Neuronal stem cell (in vitro differentiated cells): ENCODE data around the gene GRID1.

ENCODE experiments used
- DNase-seq: peaks from one replicate; pipeline ENCODE4 v3.0.0-alpha.2; 2013; ENCODE audit warnings: low spot score
- H2AFZ ChIP-seq: one replicate; pipeline ENCODE4 v1.6.1; 2013; ENCODE audit warnings: mild to moderate bottlenecking, low read length, inconsistent platforms
- H2AK5ac ChIP-seq: 2 replicates; pipeline ENCODE4 v1.6.1; 2013; ENCODE audit warnings: low read depth, mild to moderate bottlenecking, inconsistent platforms, low read length, moderate library complexity, mixed read lengths
- H2BK120ac ChIP-seq: 2 replicates; pipeline ENCODE4 v1.6.1; 2013; ENCODE audit warnings: low read depth, mild to moderate bottlenecking, inconsistent platforms, low read length, moderate library complexity, mixed read lengths
- H2BK12ac ChIP-seq: one replicate; pipeline ENCODE4 v1.6.1; 2013; ENCODE audit warnings: low read length, inconsistent platforms
- H2BK15ac ChIP-seq: 2 replicates; pipeline ENCODE4 v1.6.1; 2013; ENCODE audit warnings: mild to moderate bottlenecking, low read length, inconsistent platforms, mixed read lengths
- H2BK5ac ChIP-seq: one replicate; pipeline ENCODE4 v1.6.1; 2013; ENCODE audit warnings: inconsistent platforms, mild to moderate bottlenecking, low read length, moderate library complexity
- H3K14ac ChIP-seq: one replicate; pipeline ENCODE4 v1.6.1; 2013; ENCODE audit warnings: low read length, inconsistent platforms
- H3K18ac ChIP-seq: 2 replicates; pipeline ENCODE4 v1.6.1; 2013; ENCODE audit warnings: low read length, inconsistent platforms
- H3K23ac ChIP-seq: 2 replicates; pipeline ENCODE4 v1.6.1; 2013; ENCODE audit warnings: low read depth, mild to moderate bottlenecking, mixed read lengths, low read length, inconsistent platforms; ENCODE audit not compliant: poor library complexity
- H3K27ac ChIP-seq: replicated peaks from 3 replicates; pipeline ENCODE4 v1.5.1; 2013; ENCODE audit warnings: low read length, inconsistent platforms
- H3K27me3 ChIP-seq, 3 experiments: 2 replicates each; pipeline ENCODE4 v1.6.1; 2013; ENCODE audit warnings: low read length in 3 of 3, mild to moderate bottlenecking in 2 of 3, inconsistent platforms in 1 of 3, low read depth in 1 of 3, mixed read lengths in 1 of 3, moderate library complexity in 1 of 3; ENCODE audit not compliant: control insufficient read depth in 3 of 3, insufficient read depth in 3 of 3
- H3K36me3 ChIP-seq, 2 donors: replicated peaks in 1 of 2; 2 replicates each; pipeline ENCODE4 v1.6.1; 2013; ENCODE audit warnings: low read length in 2 of 2; ENCODE audit not compliant: control insufficient read depth in 2 of 2, insufficient read depth in 2 of 2
- H3K4ac ChIP-seq: 2 replicates; pipeline ENCODE4 v1.6.1; 2013; ENCODE audit warnings: inconsistent platforms, mild to moderate bottlenecking, low read length, moderate library complexity
- H3K4me1 ChIP-seq, 2 donors: 1 replicate in 1 of 2; 2 replicates in 1 of 2; pipeline ENCODE4 v1.6.1; 2013; ENCODE audit warnings: low read length in 2 of 2, low read depth in 1 of 2; ENCODE audit not compliant: control insufficient read depth in 2 of 2, insufficient read depth in 1 of 2
- H3K4me2 ChIP-seq: one replicate; pipeline ENCODE4 v1.6.1; 2013; ENCODE audit warnings: mild to moderate bottlenecking, low read length, inconsistent platforms; ENCODE audit not compliant: insufficient read depth, poor library complexity, severe bottlenecking
- H3K4me3 ChIP-seq, 2 donors: 2 replicates each; pipeline ENCODE4 v1.5.1; 2013; ENCODE audit warnings: low read length in 2 of 2, mild to moderate bottlenecking in 2 of 2, inconsistent platforms in 1 of 2, moderate library complexity in 1 of 2
- H3K79me1 ChIP-seq: one replicate; pipeline ENCODE4 v1.6.1; 2013; ENCODE audit warnings: low read depth, mild to moderate bottlenecking, inconsistent platforms, low read length, moderate library complexity
- H3K9ac ChIP-seq: one replicate; pipeline ENCODE4 v1.6.1; 2013; ENCODE audit warnings: mild to moderate bottlenecking, low read depth, low read length, inconsistent platforms; ENCODE audit not compliant: poor library complexity
- H3K9me3 ChIP-seq, 2 donors: replicated peaks in 1 of 2; 2 replicates each; pipeline versions ENCODE3 to v1.6.1; 2013; ENCODE audit warnings: low read length in 2 of 2, mild to moderate bottlenecking in 2 of 2, inconsistent platforms in 1 of 2, low read depth in 1 of 2, mixed read lengths in 1 of 2, moderate library complexity in 1 of 2; ENCODE audit not compliant: control insufficient read depth in 2 of 2, insufficient read depth in 1 of 2
- H4K8ac ChIP-seq: one replicate; pipeline ENCODE4 v1.6.1; 2013; ENCODE audit warnings: low read depth, mild to moderate bottlenecking, inconsistent platforms, low read length, moderate library complexity
- H4K91ac ChIP-seq: one replicate; pipeline ENCODE4 v1.6.1; 2013; ENCODE audit warnings: low read length, low read depth, mild to moderate bottlenecking, inconsistent platforms; ENCODE audit not compliant: poor library complexity
- WGBS, 2 donors: extraction: QIAGEN DNeasy Blood & Tissue Kit; methylation state at CpG; one replicate each; pipeline ENCODE4 v1.1.7; 2013; ENCODE audit warnings: missing lambda C conversion rate in 2 of 2, mixed read lengths in 1 of 2; ENCODE audit not compliant: insufficient read length in 2 of 2, insufficient replicate concordance in 1 of 2; ENCODE audit errors: extremely low coverage in 2 of 2; 5-methylcytosine and 5-hydroxymethylcytosine counted together

Gene GRID1

DNA sequence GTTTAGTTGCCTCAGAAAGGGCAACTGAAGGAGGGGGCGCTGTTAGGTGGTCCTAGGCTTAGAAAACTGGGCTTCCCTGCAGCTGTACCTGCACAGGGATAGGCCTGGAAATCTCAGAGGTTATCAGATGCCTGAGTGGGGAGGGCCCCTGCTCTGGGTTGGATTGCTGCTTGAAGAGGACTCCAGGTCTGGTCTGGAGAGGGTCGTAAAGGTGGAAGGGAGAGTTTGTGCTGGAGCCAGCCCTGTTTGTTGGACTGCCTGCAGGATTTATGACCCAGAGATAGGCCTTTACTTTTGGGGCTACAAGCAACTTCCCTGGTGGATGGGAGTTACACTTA, 765.9 kb downstream of the GRID1 start:
- Histone ChIP-seq H3K23ac (no peak overlapping the region), H4K8ac (no peak overlapping the region), H2AK5ac (no peak overlapping the region), H3K4me2 (no peak overlapping the region), H3K9ac (no peak overlapping the region), H3K79me1 (no peaks in the 10 kb centered on the region), H2BK120ac (no peak overlapping the region), H3K18ac (no peak overlapping the region), H3K27ac (no peak overlapping the region), H3K27me3 (no peaks in the 10 kb centered on the region), H2BK12ac (no peak overlapping the region), H2BK15ac (no peak overlapping the region), H3K36me3 (no peaks in the 10 kb centered on the region), H3K4me1 (peaks cover 0 to 5% of the 10 kb centered on the region in 2 donors), H3K4me3 (no peak overlapping the region), H3K9me3 (no peaks in the 10 kb centered on the region), H4K91ac (no peak overlapping the region), H3K14ac (no peak overlapping the region), H2BK5ac (no peak overlapping the region), H2AFZ (no peak overlapping the region), H3K4ac (no peak overlapping the region)
- WGBS, 2 donors: no CpG with 5 or more reads among the region's 2 CpGs
- no peak for DNase-seq

DNA sequence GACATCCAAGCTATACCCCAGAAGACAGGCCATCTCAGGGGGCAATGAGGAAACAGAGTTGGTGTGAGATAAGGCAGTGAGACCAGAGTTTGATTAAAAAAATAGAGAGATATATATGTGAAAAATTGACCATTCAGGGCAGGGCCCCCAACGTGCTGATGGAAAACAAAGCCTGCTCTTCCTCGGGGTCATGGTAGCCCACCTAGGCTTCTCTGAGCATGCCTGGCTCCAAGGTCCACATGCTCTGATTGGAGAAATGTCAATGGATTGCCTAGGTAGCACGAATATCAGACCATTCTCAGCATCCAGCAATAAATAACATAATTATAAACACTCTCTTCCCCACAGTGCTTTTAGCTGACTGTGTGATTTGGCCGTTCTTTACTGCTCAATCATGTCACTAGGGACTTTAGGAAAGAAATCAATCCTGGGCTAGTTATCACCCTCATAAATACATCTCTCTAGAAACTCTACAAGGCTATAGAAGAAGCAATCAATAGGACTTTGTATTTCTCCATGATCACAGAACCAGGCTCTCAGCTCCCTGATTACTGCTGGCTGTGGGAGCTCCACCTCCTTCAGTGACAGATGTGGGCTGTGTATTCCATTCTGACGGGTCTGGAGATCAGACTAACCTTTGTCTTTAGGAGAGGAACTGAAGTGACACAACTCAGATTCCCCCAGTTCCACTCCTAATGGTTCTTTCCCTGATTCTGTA, 766.4 kb downstream of the GRID1 start:
- Histone ChIP-seq H2BK5ac (no peak overlapping the region), H3K4ac (no peak overlapping the region), H2AK5ac (no peak overlapping the region), H3K9me3 (no peaks in the 10 kb centered on the region), H3K4me3 (no peak overlapping the region), H2BK12ac (no peak overlapping the region), H3K4me2 (no peak overlapping the region), H3K23ac (no peak overlapping the region), H3K4me1 (peaks cover 0 to 5% of the 10 kb centered on the region in 2 donors), H2BK120ac (no peak overlapping the region), H3K36me3 (no peaks in the 10 kb centered on the region), H2AFZ (no peak overlapping the region), H4K8ac (no peak overlapping the region), H3K27me3 (no peaks in the 10 kb centered on the region), H3K9ac (no peak overlapping the region), H3K18ac (no peak overlapping the region), H2BK15ac (no peak overlapping the region), H3K14ac (no peak overlapping the region), H3K27ac (no peak overlapping the region), H3K79me1 (no peaks in the 10 kb centered on the region), H4K91ac (no peak overlapping the region)
- DNase-seq: no peak
- WGBS, 2 donors: no CpG with 5 or more reads among the region's 5 CpGs

DNA sequence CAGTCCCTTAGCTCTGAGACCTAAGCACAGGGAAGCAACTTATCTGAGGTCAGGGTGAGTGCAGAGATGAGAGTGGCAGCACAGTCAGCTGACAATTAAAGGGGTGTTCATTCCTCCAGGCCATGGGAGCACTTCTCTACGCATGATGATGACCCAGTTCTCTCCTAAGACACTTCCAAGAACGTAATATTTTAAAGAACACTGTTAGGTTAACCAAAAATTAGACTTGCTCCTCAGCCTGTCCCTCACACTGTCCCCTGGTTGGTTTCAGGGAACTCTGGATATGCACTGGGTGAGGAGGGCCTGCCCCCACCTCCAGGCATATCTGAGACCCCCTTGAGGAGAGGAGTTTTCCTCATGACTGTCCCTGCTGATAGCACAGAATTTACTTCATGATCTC, 767.5 kb downstream of the GRID1 start:
- no peak overlapping the region for H4K8ac ChIP-seq
- H2BK5ac ChIP-seq: no peak overlapping the region
- H3K9ac ChIP-seq: no peak overlapping the region
- H3K4me1 ChIP-seq: peaks cover 0 to 5% of the 10 kb centered on the region in 2 donors
- H3K4ac ChIP-seq: no peak overlapping the region
- no peak overlapping the region for H2AK5ac ChIP-seq
- no peak overlapping the region for H2BK12ac ChIP-seq
- no peak overlapping the region for H4K91ac ChIP-seq
- WGBS, 2 donors: no CpG with 5 or more reads among the region's 2 CpGs
- no peak overlapping the region for H3K14ac ChIP-seq
- H3K23ac ChIP-seq: no peak overlapping the region
- no peak overlapping the region for H3K18ac ChIP-seq
- H3K27ac ChIP-seq: no peak overlapping the region
- no peaks in the 10 kb centered on the region for H3K79me1 ChIP-seq
- H2BK15ac ChIP-seq: no peak overlapping the region
- no peaks in the 10 kb centered on the region for H3K36me3 ChIP-seq
- H3K9me3 ChIP-seq: no peaks in the 10 kb centered on the region
- H2AFZ ChIP-seq: no peak overlapping the region
- no peak overlapping the region for H3K4me3 ChIP-seq
- DNase-seq: no peak
- H3K27me3 ChIP-seq: no peaks in the 10 kb centered on the region
- no peak overlapping the region for H3K4me2 ChIP-seq
- H2BK120ac ChIP-seq: no peak overlapping the region

DNA sequence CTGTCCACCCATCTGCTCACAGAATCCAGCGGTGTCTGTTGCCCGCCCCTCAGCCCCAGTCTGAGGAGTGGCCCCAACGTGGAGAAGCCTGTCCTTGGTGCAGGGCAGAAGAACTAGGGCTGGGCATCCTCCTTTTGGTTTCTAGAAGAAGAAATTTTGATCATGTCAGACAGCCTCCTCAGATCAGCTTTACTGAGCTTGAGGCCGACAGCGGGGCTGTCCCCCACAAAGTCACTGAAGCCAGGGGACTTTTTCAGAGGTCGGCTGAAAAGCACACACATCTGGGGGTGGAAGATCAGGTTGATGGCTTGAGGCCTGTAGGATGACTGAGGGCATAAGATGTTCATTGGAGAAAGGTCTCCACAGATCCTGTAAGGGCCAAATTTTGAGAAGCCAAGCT, 767.9 kb downstream of the GRID1 start:
- Histone ChIP-seq H2BK5ac (no peak overlapping the region), H4K8ac (no peak overlapping the region), H2BK12ac (no peak overlapping the region), H2AK5ac (no peak overlapping the region), H3K36me3 (no peaks in the 10 kb centered on the region), H2AFZ (no peak overlapping the region), H3K4me1 (peaks cover 0 to 5% of the 10 kb centered on the region in 2 donors), H4K91ac (no peak overlapping the region), H3K9me3 (no peaks in the 10 kb centered on the region), H3K14ac (no peak overlapping the region), H3K18ac (no peak overlapping the region), H2BK120ac (no peak overlapping the region), H3K23ac (no peak overlapping the region), H3K4ac (no peak overlapping the region), H3K9ac (no peak overlapping the region), H3K79me1 (no peaks in the 10 kb centered on the region), H2BK15ac (no peak overlapping the region), H3K27ac (no peak overlapping the region), H3K4me2 (no peak overlapping the region), H3K4me3 (no peak overlapping the region), H3K27me3 (no peaks in the 10 kb centered on the region)
- no CpG with 5 or more reads among the region's 6 CpGs for WGBS, 2 donors
- DNase-seq: no peak
